GM18519 (cell line): ENCODE data around the gene CENPL.
"Not testable (repeated sequence)": the region's sequence is repeated elsewhere in the genome, so short reads cannot be mapped to it uniquely, and the experiment has no call there.

Experiments
- ATAC-seq: cut with Tn5 transposase; IDR thresholded peaks from one replicate; pipeline ENCODE4 v1.9.1; 2021; ENCODE audit warnings: mild to moderate bottlenecking, moderate library complexity; ENCODE audit not compliant: unreplicated experiment, low FRiP score

CENPL gene

DNA sequence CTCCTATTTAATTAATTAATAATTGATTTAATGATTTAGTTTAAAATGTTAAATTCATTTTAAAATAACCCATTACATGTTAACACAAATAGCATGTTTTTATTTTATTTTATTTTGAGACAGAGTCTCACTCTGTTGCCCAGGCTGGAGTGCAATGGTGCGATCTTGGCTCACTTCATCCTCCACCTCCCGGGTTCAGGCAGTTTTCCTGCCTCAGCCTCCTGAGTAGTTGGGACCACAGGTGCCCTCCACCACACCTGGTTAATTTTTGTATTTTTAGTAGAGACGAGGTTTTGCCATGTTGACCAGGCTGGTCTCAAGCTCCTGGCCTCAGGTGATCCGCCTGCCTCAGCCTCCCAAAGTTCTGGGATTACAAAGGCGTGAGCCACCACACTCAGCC is 34.9 kb upstream of the CENPL start:
- ATAC-seq: not testable (repeated sequence)

- no peak for ATAC-seq
These were observed 32.8 kb upstream of the CENPL start for GRCh38 chr1:173857363-173857917.

DNA sequence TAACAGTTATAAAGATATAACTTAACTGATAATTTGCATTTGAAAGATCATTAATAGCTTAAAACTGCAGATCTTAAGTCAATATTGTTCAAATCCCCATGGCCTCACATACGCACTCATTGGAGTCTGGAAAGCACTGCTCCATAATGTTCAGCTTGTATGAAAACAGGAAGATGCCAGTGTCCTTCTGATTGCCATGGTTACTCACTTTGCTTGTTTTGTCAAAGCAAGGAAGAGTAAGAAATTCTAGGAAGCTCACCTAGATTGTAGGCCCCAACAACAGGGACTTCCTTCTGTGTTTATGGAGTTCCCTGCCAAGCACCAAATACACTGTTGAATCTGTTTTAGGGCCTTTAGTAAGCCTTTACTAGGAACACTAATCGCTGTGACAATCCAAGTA is 32.2 kb upstream of the CENPL start:
- ATAC-seq: no peak

DNA sequence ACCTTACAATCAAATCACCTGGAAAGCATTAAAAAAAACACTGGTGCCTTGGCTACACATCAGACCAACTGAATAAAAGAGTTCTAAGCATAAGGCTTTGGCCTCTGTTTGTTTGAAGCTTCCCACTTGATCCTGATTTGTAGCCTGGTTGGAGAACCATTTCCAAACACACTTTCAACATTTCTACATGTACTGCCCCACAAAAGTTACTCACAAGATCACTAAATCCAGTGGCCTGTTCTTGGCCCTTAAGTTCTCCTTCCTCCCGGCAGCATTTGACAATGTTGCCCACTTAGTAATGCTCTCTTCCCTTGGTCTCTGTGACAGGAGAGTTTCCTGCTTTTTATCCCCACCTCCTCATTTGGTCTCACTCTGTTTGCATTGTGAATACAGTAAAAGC is 31.3 kb upstream of the CENPL start:
- ATAC-seq: no peak

GRCh38 chr1:173853074-173853473 is 28.4 kb upstream of the CENPL start:
- no peak for ATAC-seq

- no peak for ATAC-seq
These were observed 27.4 kb upstream of the CENPL start for GRCh38 chr1:173852105-173852504.

- no peak for ATAC-seq
These were observed 8.1 kb upstream of the CENPL start for GRCh38 chr1:173832748-173833147.

DNA sequence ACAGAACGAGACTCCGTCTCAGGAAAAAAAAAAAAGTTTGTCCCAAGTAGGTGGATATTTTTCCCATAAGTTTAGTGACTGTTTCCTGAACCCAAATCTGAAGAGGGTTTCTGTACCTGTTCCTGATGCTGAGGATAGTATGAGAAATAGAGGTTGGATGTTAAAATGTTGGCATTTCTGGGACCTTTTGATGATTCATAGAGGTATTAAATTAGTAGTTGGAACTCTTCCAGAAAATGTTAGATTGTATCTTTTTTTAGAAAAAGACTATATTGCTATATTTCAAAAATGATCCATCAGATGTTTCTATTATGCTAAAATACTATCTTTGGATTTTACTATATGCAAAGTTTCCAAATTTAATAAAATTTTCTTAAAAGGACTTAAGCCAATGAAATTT is 2.9 kb upstream of the CENPL start:
- ATAC-seq: no peak

DNA sequence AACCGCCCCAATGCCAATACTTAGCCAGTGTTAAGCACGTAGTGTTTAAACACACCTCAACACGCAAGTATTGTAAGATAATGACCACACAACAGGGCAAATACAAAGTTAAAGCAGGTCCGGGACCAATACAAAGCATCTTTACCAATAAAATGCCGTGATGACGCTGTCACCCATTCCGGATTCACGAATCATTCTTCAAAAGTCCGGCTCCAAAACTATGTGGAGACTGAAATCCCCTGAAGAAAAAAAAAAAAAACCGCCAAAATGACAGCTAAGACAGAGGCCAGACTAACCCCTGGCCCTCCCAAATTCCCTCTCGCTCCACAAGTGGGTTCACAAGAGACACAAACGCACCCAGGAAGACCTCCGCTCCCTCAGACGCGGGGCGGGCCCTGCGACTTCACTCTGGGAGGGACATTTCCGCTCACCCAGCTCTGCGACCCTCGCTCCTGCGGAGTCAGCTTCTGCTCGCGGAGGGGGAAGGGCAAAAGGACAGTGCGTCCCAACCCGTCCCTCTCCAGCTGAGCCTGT is 835 bp downstream of the CENPL start:
- peak; percentile 23 for ATAC-seq

DNA sequence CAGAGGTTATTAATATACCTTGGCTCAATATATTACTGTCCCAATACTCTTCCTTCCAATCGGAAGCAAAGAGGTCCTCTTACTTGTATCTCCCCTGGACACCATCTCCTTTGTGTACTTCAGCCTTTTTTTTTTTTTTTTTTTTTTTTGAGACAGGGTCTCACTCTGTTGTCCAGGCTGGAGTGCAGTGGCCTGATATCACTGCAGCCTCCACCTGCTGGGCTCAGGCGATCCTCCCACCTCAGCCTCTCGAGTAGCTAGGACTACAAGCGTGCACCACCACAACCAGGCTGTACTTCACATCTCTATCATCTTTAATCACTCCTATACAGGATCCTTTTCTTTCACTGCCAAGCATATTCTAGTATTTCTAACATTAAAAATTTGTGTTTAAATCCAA is 3.0 kb downstream of the CENPL start:
- ATAC-seq: no peak

DNA sequence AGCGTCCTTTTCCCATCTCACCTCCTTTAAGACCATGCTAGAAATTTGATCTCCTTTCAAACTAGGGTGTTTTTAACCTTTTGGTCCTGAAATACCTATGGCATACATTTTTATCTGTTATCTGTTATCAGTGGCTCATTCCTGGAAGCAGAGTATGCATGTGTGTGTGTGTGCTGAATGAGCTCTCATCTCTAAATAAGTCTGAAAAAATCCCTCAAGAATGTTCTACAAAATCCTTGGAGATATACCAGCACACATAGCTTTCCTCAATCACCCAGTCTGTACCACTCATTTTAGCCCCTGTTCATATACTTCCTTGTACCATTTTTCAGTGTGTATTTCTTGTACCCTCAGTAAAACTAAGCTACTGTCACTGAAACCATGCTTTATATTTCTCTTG is 6.2 kb downstream of the CENPL start:
- ATAC-seq: no peak

DNA sequence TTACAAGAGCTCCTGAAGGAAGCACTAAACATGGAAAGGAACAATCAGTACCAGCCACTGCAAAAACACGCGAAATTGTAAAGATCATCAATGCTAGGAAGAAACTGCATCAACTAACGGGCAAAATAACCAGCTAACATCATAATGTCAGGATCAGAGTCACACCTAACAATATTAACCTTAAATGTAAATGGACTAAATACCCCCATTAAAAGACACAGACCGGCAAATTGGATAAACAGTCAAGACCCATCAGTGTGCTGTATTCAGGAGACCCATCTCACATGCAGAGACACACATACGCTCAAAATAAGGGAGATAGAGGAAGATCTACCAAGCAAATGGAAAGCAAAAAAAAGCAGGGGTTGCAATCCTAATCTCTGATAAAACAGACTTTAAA is 11.0 kb downstream of the CENPL start:
- not testable (repeated sequence) for ATAC-seq

DNA sequence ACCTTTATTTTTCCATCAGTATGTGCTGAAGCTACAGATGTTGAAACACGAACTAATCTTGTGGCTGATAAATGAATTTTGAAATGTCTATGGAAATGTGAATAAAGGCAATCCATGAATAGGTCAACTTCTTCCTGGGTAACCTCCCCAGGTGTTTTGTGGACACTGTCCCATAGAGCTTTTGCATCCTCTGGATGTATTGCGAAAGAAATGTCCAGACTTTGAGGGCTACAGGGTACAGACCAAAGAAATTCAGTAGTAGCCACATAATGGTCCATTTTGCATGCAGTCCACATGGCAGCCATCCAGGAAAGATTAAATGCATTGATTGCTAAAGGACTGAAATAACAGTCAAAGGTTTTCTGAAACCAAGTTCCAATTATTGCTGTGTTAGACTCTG is 21.7 kb downstream of the CENPL start:
- ATAC-seq: no peak

DNA sequence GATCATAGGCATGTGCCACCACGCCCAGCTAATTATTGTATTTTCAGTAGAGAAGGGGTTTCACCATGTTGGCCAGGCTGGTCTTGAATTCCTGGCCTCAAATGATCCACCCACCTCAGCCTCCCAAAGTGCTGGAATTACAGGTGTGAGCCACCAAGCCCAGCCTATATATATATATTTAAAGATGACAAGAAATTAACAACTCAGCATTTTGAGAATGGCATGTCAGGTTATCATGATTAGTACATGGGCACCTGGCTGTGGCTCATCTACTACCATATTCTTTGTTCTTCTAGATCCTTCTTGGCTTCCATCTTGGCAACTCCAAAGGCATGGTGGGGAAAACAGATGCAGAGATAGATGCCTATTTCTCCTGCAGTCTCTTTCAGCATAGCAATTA is 24.7 kb downstream of the CENPL start:
- ATAC-seq: not testable (repeated sequence)

GRCh38 chr1:173798078-173798477 is 26.6 kb downstream of the CENPL start:
- no peak for ATAC-seq

DNA sequence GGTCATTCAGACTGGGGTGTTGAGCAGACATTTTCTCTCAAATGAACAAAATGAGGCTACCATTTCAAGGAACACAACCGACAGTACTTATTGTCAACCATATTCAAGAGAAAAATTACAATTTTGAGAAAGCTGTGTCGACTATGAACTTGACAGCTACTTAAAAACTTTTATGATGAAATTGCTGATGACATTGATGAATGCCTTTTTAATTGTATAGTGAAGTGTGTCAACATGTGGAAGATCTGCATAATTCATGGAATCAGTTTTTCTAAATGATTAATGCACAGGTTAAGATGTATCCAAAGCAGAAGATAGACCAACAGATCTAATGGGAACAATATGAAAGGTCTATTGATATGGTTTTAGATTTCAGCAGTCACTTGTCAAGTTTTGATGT is 34.8 kb downstream of the CENPL start:
- no peak for ATAC-seq

- ATAC-seq: no peak
These were observed 39.7 kb downstream of the CENPL start for GRCh38 chr1:173784997-173785396.

- ATAC-seq: no peak
These were observed 44.7 kb downstream of the CENPL start for GRCh38 chr1:173779936-173780335.

- ATAC-seq: no peak
These were observed 49.0 kb downstream of the CENPL start for GRCh38 chr1:173775578-173776226.

DNA sequence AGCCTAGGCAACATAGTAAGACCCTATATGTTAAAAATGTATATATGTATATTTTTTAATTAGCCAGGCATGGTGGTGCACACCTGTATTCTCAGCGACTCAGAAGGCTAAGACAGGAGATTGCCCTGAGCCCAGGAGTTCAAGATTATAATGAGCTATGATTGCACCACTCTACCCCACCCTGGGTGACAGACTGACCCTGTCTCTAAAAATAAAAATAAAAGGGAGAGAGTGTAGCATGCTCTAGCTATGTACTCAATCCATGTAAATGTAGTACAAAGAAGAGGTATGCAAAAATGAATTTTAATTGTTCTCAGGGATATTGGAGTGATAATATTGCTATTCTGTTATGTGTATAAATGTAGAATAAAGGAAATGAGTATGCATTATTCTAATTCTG is 53.1 kb downstream of the CENPL start:
- ATAC-seq: no peak

GRCh38 chr1:173770330-173770729 is 54.4 kb downstream of the CENPL start:
- not testable (repeated sequence) for ATAC-seq

DNA sequence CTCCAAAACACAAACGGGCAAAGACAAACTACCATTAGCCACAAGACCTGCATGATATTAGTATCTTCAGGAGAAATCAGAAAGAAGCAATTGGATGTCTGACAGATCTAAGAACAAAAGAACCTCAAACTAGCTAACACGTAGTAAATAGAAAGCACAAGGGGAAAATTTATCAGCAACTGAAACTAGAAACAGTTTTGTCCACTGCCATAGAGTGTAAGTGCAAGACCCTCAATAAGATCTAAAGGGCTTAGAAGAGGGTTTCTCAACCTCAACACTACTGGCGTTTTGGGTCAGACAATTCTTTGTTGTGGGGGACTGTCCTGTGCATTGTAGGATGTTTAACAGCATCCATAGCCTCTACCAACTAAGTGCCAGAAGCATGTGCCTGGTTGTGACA is 55.9 kb downstream of the CENPL start:
- ATAC-seq: no peak
